Skeletal muscle satellite cell (primary cell): Measurements from ENCODE around the gene CTDP1.
"Not testable (repeated sequence)": the region's sequence is repeated elsewhere in the genome, so short reads cannot be mapped to it uniquely, and the experiment has no call there.

Source experiments
- H3K27me3 ChIP-seq: 2 replicates; pipeline ENCODE4 v1.7.0; 2013; ENCODE audit warnings: low read length; ENCODE audit not compliant: control insufficient read depth, insufficient read depth
- H3K36me3 ChIP-seq: 2 replicates; pipeline ENCODE4 v1.7.0; 2013; ENCODE audit warnings: mild to moderate bottlenecking, control low read depth, low read length; ENCODE audit not compliant: insufficient read depth
- H3K4me1 ChIP-seq: 2 replicates; pipeline ENCODE4 v1.7.0; 2013; ENCODE audit warnings: low read length; ENCODE audit not compliant: control insufficient read depth, insufficient read depth
- H3K4me2 ChIP-seq: 2 replicates; pipeline ENCODE4 v1.7.0; 2013; ENCODE audit warnings: mild to moderate bottlenecking, low read length
- H3K4me3 ChIP-seq: 2 replicates; pipeline ENCODE4 v1.7.0; 2013; ENCODE audit warnings: low read length
- H3K9ac ChIP-seq: 2 replicates; pipeline ENCODE4 v1.7.0; 2013; ENCODE audit warnings: mild to moderate bottlenecking, low read depth, low read length, moderate library complexity
- H3K9me3 ChIP-seq: replicated peaks from 2 replicates; pipeline ENCODE4 v1.7.0; 2013; ENCODE audit warnings: mild to moderate bottlenecking, control low read depth, low read length

CTDP1 gene

DNA sequence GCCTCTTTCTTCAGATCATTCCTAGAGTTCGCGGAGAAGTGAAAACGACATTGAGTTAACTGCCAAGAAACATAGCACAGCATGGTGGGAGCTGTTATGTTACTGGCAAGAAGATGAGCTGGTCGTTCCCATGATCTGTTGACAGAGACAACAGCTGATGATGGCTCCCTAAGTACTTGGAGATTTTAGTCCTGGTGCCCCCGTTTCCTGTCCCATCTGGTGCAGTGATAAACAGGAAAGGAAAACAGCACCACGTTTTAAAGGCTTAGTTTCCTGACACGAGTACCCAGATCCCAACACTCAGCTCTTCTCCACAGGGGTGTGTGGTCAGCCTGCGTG is 61.7 kb downstream of the CTDP1 start:
- Histone ChIP-seq H3K27me3 (no peaks in the 10 kb centered on the region), H3K9me3 (no peaks in the 10 kb centered on the region), H3K36me3 (peaks cover 40% of the 10 kb centered on the region), H3K4me2 (no peak overlapping the region), H3K9ac (no peak overlapping the region), H3K4me1 (no peaks in the 10 kb centered on the region), H3K4me3 (no peak overlapping the region)

DNA sequence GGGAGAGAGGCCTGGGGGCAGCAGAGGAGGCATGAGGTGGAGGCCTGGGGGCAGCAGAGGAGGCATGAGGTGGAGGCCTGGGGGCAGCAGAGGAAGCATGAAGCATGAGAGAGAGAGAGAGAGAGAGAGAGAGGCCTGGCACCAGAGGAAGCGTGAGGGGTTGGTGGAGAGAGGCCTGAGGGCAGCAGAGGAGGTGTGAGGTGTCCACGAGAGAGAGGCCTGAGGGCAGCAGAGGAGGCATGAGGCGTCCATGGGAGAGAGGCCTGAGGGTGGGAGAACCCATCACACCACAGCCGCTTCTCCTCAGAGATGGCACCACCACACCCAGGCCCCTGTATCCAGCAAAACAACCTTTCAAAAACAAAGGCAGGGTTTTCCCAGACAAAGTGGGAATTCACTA is 62.5 kb downstream of the CTDP1 start:
- H3K27me3 ChIP-seq, result no peaks in the 10 kb centered on the region
- no peaks in the 10 kb centered on the region for H3K4me1 ChIP-seq
- H3K36me3 ChIP-seq, result peaks cover 36% of the 10 kb centered on the region
- H3K4me2 ChIP-seq, result no peak overlapping the region
- H3K4me3 ChIP-seq, result no peak overlapping the region
- H3K9me3 ChIP-seq, result no peaks in the 10 kb centered on the region
- H3K9ac ChIP-seq, result no peak overlapping the region

DNA sequence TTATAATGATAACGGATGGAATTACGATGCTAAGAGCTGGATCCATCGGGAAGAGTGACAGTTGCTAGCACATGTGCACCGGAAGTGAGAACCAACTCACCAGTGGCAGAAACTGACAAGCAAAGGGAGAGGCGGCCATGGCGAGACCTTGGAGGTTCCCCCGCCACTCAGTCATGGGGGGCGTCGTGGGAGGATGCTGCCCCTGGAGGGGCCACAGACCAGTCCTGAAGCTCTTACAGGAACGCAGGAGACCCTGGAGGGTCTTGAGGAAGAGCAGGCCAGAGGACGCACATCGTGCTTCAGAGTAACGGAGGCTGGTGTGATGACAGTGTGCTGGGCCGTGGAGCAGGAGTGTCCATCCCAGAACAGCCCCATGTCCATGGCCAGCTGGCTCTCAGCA is 65.0 kb downstream of the CTDP1 start:
- Histone ChIP-seq H3K27me3 (no peaks in the 10 kb centered on the region), H3K9me3 (no peaks in the 10 kb centered on the region), H3K4me2 (no peak overlapping the region), H3K4me3 (no peak overlapping the region), H3K36me3 (peaks cover 22% of the 10 kb centered on the region), H3K4me1 (no peaks in the 10 kb centered on the region), H3K9ac (no peak overlapping the region)

DNA sequence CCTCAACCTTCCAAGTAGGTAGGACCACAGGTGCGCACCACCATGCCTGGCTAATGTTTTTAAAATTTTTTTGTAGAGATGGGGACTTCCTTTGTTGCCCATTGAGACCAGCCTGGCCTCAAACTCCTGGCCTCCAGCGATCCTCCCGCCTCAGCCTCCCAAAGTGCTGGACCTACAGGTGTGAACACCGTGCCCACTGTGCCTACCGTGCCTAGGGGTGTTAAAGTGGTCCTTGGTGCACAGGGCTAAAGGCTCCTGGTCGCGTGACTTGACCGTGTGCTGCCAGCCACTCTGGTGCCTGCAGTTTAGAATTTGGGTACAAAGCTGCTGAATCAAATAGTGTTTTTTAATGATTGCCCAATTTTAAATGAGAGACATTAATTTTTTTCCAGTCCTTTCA is 67.1 kb downstream of the CTDP1 start:
- Histone ChIP-seq H3K4me3 (no peak overlapping the region), H3K4me1 (no peaks in the 10 kb centered on the region), H3K4me2 (no peak overlapping the region), H3K36me3 (peaks cover 15% of the 10 kb centered on the region), H3K27me3 (no peaks in the 10 kb centered on the region), H3K9ac (no peak overlapping the region), H3K9me3 (no peaks in the 10 kb centered on the region)

DNA sequence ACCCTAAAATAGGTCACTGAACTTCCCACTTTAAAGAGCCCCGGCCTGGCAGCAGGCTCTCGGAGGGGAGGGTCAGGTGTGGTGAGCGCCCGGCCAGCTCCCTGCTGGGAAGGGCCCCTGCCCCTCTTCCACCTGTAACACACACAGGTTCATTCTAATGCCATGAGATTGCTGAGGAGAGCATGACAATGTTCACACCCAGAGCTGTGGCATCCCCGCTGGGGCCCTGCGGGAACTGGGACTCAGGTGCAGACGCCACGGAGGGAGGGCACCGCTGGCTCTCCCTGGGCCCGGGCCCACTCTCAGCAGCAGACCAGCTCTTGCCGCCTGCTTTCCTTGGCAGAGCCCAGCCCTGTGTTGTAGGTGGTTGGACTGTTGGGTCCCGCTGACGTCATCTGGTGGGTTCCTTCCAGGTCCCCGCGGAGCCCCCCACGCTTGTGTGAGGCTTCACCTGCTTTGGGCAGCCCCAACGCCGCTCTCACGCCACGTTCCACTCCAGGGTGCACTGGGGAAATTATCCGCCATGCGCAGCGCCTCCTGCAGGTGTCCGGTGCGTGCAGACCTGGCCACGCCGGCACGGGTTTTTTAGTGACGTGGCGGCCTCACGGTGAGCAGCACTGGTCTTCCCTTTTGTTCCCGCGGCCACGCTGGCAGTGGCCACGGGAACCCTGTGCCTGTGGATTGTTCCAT is 67.7 kb downstream of the CTDP1 start:
- no peak overlapping the region for H3K9ac ChIP-seq
- no peaks in the 10 kb centered on the region for H3K9me3 ChIP-seq
- H3K4me2 ChIP-seq, result no peak overlapping the region
- H3K36me3 ChIP-seq, result peaks cover 16% of the 10 kb centered on the region
- H3K4me1 ChIP-seq, result no peaks in the 10 kb centered on the region
- no peaks in the 10 kb centered on the region for H3K27me3 ChIP-seq
- H3K4me3 ChIP-seq, result no peak overlapping the region

DNA sequence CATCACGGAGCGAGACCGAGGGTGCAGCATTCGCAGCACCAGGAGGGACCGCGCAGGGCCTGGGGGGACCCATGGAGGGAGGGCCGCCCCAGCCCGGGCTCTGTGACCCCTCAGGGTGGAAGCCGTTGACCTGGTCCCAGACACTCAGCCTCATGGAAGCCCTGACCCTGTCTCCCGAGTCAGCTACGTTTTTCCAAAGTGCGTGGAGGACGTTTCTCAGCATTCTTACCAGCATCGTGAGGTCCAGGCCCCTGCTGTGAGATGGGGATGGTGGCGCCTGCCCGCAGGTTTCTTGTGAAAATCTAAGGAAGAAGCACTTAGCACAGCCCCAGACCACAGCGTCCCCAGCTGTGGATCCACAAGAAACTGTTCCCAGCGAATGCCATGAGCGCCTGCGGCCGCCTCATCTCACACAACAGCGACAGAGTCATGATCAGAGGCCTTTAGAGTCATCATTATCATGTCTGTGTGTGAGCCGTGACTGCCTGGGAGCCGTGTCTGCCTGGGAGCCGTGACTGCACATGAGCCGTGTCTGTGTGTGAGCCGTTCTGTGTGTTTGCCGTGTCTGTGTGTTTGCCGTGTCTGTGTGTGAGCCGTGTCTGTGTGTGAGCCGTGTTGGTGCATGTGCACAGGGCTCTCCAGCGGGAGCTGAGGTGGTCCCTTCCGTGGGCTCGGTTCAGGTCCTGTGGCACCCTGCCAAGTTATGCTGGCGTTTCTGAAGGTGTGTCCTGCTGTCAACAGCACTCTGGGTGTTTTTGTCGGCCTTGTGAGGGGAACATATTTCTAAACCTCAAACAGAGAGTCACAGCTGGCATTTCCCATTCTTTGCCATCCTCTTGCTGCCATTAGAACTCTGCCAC is 68.9 kb downstream of the CTDP1 start:
- Histone ChIP-seq H3K9me3 (no peaks in the 10 kb centered on the region), H3K4me3 (no peak overlapping the region), H3K36me3 (peaks cover 13% of the 10 kb centered on the region), H3K27me3 (no peaks in the 10 kb centered on the region), H3K4me1 (no peaks in the 10 kb centered on the region), H3K4me2 (no peak overlapping the region), H3K9ac (no peak overlapping the region)

DNA sequence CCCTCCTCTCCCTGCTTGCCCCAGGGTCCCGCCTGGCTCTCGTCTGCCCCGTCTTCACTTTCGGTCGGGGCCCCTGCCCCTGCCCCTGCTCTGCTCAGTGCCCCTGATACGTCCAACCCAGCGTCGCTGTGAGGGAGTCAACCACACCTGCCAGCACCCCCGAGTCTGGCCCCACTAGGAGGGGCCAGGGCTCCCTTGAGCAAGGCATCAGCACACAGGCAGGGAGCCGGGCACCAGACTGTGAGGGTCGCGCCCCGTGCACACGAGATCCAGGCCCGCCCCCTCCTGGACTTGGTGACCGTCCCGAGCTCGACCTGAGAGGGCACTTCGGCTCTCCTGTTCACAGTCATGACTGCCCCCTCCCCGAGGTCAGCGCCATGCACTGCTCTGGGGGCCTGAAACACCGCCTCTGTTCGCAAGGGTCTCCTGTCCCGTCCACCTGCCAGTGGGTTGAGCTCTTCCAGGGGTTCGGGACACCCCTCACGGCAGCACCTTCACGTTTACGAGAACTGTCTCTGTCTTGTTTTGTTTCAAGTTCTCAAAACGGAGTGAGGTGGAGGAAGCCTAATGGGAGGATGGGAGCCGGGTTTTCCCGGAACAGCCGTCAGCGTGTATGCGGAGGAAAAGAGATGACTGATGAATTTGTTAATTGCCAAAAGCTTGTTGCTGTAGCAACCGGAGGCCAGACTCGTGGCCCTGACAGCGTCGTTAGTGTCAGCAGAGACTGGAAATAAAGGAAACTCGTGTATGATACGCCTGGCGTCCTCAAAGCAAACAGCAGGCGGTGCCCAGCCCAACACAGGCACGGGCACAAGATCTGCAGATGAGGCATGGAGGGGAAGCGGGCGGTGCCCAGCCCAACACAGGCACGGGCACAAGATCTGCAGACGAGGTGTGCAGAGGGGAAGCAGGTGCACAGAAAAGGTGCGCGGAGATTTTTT is 69.9 kb downstream of the CTDP1 start:
- Histone ChIP-seq H3K9me3 (no peaks in the 10 kb centered on the region), H3K27me3 (no peaks in the 10 kb centered on the region), H3K4me2 (no peak overlapping the region), H3K9ac (no peak overlapping the region), H3K4me3 (no peak overlapping the region), H3K36me3 (peaks cover 19% of the 10 kb centered on the region), H3K4me1 (no peaks in the 10 kb centered on the region)

DNA sequence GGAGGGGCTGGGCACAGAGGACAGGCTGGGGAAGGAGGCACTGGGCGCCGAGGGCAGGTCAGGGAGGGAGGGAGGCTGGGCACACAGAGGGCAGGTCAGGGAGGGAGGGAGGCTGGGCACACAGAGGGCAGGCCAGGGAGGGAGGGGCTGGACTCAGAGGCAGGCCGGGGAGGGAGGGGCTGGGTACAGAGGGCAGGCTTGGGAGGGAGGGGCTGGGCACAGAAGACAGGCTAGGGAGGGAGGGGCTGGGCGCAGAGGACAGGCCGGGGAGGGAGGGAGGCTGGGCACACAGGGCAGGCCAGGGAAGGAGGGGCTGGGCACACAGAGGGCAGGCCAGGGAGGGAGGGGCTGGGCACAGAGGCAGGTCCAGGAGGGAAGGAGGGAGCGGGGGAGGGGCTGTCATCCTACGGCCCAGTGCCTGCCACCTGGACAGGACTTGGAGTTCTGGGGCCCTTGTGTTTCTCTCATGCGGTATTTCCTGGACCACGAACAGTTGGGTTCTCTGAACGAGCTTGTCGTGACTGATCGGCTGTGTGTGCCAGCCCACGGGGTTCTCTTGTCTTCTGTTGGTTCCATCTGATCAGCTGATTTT is 71.5 kb downstream of the CTDP1 start:
- no peak overlapping the region for H3K9ac ChIP-seq

DNA sequence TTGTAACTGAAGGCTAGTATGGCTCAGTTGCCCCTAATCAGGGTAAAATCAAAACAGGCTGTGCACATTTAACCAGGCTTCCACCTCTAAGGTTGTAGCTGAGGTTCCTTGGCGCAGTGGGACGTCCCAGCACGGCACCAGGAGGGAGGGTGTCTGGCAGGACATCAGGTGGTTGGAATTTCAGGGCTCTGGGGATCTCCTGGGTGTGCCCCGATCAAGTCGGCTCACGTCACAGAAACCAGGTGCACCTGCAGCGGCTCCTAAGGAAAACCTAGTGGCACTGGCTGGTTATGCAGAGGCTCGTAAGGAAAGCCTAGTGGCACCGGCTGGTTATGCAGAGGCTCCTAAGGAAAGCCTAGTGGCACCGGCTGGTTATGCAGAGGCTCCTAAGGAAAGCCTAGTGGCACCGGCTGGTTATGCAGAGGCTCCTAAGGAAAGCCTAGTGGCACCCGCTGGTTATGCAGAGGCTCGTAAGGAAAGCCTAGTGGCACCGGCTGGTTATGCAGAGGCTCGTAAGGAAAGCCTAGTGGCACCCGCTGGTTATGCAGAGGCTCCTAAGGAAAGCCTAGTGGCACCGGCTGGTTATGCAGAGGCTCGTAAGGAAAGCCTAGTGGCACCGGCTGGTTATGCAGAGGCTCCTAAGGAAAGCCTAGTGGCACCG is 72.4 kb downstream of the CTDP1 start:
- H3K9ac ChIP-seq, H3K4me1 ChIP-seq, H3K4me2 ChIP-seq, H3K9me3 ChIP-seq, H3K4me3 ChIP-seq, H3K27me3 ChIP-seq: not testable (repeated sequence)
- H3K36me3 ChIP-seq, result peaks cover 16% of the 10 kb centered on the region

More for the DNA sequence above, 71.5 kb downstream of the CTDP1 start:
- H3K4me3 ChIP-seq, result no peak overlapping the region
- H3K27me3 ChIP-seq, result no peaks in the 10 kb centered on the region
- no peaks in the 10 kb centered on the region for H3K4me1 ChIP-seq
- H3K4me2 ChIP-seq, result no peak overlapping the region
- H3K9me3 ChIP-seq, result no peaks in the 10 kb centered on the region
- peaks cover 20% of the 10 kb centered on the region for H3K36me3 ChIP-seq

DNA sequence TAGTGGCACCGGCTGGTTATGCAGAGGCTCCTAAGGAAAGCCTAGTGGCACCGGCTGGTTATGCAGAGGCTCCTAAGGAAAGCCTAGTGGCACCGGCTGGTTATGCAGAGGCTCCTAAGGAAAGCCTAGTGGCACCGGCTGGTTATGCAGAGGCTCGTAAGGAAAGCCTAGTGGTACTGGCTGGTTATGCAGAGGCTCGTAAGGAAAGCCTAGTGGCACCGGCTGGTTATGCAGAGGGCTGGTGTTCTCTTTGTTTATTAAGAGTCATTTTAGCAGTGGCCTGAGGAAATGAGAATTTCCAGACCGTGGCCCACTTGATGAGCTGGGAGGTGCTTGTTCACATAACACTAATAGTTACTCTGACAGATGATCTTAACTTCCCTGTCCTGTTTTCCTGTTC is 73.3 kb downstream of the CTDP1 start:
- H3K4me1 ChIP-seq, H3K4me2 ChIP-seq, H3K9ac ChIP-seq, H3K9me3 ChIP-seq, H3K27me3 ChIP-seq, H3K4me3 ChIP-seq: not testable (repeated sequence)
- peaks cover 16% of the 10 kb centered on the region for H3K36me3 ChIP-seq
